HG03139 (cell line): Measurements from ENCODE around the gene ITGBL1.

Source experiments
- ATAC-seq: cut with Tn5 transposase; IDR thresholded peaks from one replicate; pipeline ENCODE4 v1.9.1; 2021; ENCODE audit not compliant: unreplicated experiment

The ITGBL1 gene

GRCh38 chr13:101556676-101557123 is 104.2 kb downstream of the ITGBL1 start:
- no peak for ATAC-seq

- ATAC-seq, result no peak
Measured at GRCh38 chr13:101565317-101565716, 112.8 kb downstream of the ITGBL1 start.

- ATAC-seq, result no peak
Measured at GRCh38 chr13:101567841-101568240, 115.4 kb downstream of the ITGBL1 start.

GRCh38 chr13:101569807-101570206 is 117.3 kb downstream of the ITGBL1 start:
- no peak for ATAC-seq

GRCh38 chr13:101570410-101570809 is 117.9 kb downstream of the ITGBL1 start:
- ATAC-seq, result no peak

GRCh38 chr13:101572456-101572855 is 120.0 kb downstream of the ITGBL1 start:
- ATAC-seq, result no peak

- ATAC-seq, result no peak
Measured at GRCh38 chr13:101575581-101575980, 123.1 kb downstream of the ITGBL1 start.

GRCh38 chr13:101576455-101576854 is 124.0 kb downstream of the ITGBL1 start:
- no peak for ATAC-seq

- ATAC-seq, result no peak
Measured at GRCh38 chr13:101576977-101577376, 124.5 kb downstream of the ITGBL1 start.

GRCh38 chr13:101579281-101579802 is 126.9 kb downstream of the ITGBL1 start:
- ATAC-seq, result no peak

- ATAC-seq, result no peak
Measured at GRCh38 chr13:101584331-101584730, 131.9 kb downstream of the ITGBL1 start.

- no peak for ATAC-seq
Measured at GRCh38 chr13:101590479-101590878, 138.0 kb downstream of the ITGBL1 start.

GRCh38 chr13:101594936-101595335 is 142.5 kb downstream of the ITGBL1 start:
- ATAC-seq, result no peak

GRCh38 chr13:101596803-101597202 is 144.3 kb downstream of the ITGBL1 start:
- ATAC-seq, result no peak

- ATAC-seq, result no peak
Measured at GRCh38 chr13:101611491-101612475, 159.3 kb downstream of the ITGBL1 start.

GRCh38 chr13:101612735-101613134 is 160.3 kb downstream of the ITGBL1 start:
- no peak for ATAC-seq

- ATAC-seq, result no peak
Measured at GRCh38 chr13:101614491-101614890, 162.0 kb downstream of the ITGBL1 start.

GRCh38 chr13:101618440-101619187 is 166.1 kb downstream of the ITGBL1 start:
- ATAC-seq, result no peak

- ATAC-seq, result no peak
Measured at GRCh38 chr13:101621099-101621498, 168.6 kb downstream of the ITGBL1 start.

- no peak for ATAC-seq
Measured at GRCh38 chr13:101623470-101624209, 171.2 kb downstream of the ITGBL1 start.
